ENCODE results near the gene YY1.
"Not testable (repeated sequence)": the region's sequence is repeated elsewhere in the genome, so short reads cannot be mapped to it uniquely, and the experiment has no call there.

Gene YY1

GRCh38 chr14:100246809-100247428 lies 8.0 kb downstream of the YY1 start:
- DNase-seq, result peak; percentile 43

GRCh38 chr14:100250732-100251465 lies 12.0 kb downstream of the YY1 start:
- no peak for DNase-seq

DNA sequence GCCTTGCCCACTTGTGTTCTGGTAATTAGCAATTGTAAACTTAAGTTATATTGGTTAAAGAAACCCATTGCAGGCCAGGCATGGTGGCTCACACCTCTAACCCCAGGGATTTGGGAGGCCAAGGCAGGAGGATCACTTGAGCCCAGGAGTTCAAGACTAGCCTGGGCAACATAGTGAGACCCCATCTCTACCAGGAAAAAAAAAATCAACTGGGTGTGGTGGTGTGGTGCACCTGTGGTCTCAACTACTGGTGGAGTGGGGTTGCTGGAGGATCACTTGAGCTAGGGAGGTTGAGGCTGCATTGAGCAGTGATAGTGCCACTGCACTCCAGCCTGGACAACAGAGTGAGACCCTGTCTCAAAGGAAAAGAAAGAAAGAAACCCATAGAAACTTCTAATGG lies 13.7 kb downstream of the YY1 start:
- DNase-seq, result no peak

GRCh38 chr14:100256339-100256895 lies 17.5 kb downstream of the YY1 start:
- DNase-seq, result no peak

DNA sequence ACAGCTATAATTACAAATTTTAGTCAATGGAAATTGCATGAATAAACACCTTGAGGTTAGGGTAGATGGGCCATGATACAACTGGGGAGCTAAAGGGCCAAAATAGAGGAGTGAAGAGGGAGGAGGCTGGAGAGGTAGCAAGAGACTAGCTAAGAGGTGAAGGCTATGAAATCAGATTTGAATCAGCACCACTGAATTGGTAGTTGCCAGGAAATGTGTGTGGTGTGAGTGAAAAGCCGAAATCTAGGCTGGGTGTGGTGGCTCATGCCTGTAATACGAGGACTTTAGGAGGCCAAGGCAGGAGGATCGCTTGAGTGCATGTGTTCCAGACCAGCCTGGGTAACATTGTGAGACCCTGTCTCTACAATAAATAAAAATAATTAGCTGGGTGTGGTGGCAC lies 22.7 kb downstream of the YY1 start:
- DNase-seq, result no peak

DNA sequence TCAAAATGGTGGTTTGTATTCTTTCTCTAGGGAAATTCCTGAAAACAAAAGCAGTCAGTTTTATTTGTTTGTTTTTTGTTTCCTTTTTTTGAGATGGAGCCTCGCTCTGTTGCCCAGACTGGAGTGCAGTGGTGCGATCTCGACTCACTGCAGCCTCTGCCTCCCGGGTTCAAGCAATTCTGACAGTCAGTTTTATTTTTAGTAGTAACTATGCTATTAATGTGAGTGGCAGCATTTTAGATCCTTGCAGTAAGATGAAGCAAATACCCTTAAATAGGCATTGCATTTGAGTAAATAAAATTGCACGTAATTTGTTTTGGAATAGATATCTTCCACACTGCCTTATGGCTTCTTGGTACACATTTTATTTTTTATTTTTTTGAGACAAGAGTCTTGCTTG lies 23.6 kb downstream of the YY1 start:
- no peak for DNase-seq

- no peak for DNase-seq
These were observed 24.2 kb downstream of the YY1 start for GRCh38 chr14:100263141-100263540.

- no peak for DNase-seq
These were observed 29.0 kb downstream of the YY1 start for GRCh38 chr14:100267990-100268389.

DNA sequence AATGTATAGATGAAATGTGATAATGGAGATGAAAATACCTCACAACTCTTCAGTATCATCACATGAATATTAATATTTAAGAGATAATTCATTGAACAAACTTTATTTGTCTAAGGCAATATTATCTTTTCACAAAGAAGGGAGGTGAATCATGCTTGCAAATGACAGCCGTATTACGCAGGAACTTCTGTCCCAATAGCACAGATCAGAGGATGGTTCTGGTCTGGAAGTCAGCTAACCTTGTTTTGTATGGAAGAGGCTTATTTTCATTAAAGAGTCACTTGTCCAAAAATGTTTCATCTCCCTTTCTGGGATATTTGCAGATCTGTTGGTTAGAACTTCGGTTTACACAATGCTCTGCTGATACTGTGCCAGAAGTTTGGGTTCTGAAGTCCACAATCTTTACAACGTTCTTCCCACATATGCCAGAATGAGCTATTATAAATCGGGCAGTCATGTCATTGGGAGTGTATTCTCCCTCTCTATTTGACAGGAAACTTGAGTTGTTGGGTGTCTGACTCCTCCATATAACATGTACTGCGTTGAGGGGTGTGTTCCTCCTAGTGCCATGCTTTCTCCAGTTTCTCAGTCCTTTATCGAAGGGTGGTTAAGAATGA lies 29.8 kb downstream of the YY1 start:
- no peak for DNase-seq

DNA sequence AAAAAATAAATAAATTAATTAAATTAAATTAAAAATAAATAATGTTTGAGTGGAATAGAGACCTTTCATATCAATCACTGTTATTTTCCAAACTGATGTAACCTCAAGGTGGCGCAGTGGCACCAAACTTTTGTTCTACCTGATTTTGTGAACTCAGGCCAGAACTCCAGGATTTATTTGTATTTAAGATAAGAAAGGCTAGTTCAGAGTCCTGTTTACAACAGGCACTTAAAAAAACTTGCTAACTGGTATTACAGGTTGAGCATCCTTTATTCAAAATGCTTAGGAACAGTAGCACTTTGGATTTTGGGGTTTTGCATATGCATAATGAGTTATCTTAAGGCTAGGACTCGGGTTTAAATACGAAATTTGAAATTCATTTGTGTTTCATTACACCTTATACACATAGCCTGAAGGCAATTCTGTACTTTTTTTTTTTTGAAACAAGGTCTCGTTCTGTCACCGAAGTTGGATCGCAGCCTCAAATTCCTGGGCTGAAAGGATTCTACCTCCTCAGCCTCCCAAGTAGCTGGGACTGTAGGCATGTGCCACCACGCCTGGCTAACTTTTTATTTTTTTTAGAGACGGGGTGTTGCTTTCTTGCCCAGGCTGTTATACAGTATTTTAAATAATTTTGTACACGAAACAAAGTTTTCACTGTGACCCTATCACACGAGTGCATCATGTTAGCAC lies 32.4 kb downstream of the YY1 start:
- DNase-seq, result no peak

- no peak for DNase-seq
These were observed 35.3 kb downstream of the YY1 start for GRCh38 chr14:100274250-100274649.

DNA sequence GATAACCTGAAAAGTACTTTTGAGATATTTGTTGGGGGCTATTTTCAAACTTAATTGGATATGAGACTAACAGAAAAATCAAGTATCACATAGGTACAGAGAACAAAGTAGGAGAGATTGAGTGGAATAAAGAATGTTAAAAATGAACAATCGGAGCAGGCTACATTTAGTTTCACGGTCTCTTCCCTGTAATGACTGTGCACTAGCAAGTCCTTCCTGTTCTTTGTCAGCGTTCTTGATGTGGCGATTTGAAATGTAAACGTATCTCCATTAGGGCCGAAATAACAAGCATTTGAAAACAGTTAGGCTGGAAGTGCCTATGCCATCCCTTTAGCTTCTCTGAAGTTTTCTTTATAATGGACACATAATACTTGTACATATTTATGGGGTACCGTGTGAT lies 36.3 kb downstream of the YY1 start:
- DNase-seq, result no peak

DNA sequence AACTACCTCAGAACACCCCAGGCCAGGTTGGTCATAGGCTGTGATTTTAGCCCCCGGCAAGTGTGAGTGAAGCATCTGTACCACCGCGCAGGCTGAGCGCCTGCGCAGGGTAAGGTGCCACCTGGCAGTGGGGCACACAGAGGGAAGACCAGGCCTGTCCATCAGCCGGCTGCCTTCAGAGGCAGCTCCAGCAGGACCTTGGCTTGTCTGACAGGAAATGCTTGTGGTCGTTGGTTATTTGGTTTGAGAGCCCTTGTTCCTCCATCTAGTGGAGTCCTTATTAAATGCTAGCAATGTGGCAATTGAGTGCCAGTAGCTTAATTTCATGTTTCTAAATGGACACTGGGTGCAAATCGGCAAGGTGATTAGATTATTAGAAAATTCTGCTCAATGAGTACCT lies 39.8 kb downstream of the YY1 start:
- no peak for DNase-seq

DNA sequence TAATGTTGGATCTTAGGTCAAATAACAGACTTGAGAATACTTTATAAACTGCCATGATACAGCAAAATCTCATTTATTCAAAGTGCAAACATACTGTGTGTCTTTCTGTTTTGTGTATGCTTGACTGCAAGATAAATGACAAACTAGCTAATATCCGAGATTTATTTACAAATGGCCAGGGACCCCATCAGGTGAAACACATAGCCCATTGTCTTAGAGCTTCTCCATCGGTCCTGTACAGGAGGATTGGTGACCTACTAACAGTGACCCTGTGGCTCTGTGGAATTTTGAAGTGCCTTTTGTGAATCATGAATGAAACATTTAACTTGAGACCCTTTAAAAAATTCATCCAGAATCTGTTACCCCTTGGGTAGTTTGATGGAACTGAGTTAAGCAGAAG lies 40.2 kb downstream of the YY1 start:
- no peak for DNase-seq

GRCh38 chr14:100279563-100279962 lies 40.6 kb downstream of the YY1 start:
- no peak for DNase-seq

DNA sequence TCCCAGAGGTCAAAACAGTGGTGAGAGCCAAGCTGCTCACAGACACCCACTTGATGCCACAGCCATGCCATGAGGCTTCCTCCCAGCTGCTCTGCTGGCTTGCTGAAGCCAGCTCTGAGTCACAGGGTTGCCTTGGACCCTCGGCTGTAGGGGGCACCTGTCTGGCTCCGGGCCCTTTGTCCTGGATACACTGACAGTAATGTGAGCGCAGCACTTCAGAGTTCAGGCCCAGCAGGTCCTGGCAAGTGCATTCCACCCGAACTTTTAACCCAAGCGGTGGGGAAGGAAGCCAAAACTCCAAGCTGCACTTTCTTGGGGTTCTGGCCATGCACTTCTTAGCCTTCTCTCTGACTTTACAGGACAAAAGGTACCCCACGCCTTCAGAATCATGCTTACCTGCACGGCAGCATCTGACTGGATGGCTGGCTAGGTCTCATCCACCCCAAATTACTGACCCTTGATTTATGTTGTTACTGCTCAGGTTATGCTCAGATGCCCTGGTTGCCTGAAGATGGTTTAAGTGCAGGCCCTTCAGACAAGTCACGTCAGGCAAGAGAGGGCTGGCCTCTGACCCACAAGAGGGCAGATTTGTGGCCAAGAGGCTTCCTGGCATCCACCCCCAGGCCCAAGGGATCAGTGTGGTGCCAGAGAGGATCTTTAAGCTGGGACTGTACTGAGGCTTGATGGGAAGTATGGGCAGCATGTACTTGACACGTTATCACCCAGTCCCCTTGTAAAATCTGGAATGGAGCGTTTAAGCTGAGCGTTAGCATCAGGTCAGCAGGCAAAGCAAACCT lies 42.5 kb downstream of the YY1 start:
- DNase-seq, result no peak

GRCh38 chr14:100282083-100282350 lies 43.1 kb downstream of the YY1 start:
- DNase-seq, result no peak

DNA sequence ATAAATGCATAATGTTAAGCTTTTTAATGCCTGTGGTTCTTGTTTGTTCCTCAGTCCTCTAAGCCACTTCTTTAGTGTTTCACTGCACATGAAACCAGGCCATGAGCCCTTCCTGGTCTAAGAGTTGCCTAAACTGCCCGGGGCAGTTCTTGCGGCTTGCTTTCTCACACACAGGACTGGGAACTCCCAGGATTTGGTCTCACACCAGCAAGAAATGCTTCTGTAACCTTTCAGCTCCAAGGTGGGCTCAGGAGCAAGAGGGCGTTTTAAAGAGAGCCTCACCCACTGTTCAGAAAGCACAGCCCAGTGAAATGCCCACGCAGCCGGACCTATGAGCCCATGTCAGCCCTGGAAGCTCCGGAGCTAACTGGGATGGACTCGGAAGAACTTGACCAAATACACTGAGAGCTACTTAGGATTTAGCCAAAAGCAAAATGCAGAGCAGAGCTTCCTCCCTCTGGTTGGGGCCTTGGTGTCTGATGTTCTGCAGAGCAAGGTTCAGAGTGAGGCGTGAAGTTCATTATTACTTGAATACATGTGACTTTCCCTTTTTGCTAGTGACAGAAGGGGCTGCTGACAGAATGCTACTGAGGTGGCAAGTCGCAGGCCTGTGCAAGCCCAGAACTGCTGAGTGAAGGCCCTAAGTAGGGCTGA lies 43.9 kb downstream of the YY1 start:
- DNase-seq, result no peak

GRCh38 chr14:100283436-100283835 lies 44.5 kb downstream of the YY1 start:
- not testable (repeated sequence) for DNase-seq

DNA sequence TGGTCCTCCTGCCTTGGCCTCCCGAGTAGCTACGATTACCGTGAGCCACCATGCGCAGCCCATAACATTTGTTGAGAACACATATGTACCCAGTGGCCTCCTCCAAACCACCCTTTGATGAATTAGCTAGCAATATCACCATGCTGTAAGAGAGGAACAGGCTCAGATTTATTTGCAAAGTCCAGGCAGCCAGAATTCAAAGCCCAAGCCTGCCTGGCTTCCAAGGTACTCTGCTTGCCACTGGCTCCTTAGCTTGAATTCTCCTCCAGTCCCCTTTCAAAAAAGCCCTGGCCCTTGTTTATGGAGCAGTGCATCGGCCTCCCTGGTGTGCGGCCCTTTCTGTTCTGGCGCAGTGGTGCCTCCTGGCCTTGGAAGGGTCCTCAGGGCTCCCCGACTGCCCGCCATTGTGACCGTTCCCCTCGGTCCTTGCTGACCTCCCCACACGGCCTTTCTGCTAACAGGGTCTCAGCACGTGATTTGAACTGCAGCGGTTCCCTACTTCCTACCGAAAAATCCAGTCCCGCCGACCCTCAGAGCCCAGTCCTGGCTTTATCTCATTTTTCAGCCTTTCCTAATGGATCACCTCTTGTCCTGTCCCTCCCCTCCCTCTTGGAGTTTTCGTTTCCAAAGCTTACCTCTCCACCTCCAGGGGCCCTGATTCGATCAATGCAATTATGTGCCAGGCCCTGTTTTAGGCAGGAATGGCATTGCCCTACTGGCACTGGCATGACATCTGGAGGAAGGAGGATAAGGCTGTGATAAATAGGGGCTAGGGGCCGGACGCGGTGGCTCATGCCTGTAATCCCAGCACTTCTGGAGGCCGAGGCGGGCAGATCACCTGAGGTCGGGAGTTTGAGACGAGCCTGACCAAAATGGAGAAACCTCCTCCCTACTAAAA lies 45.3 kb downstream of the YY1 start:
- no peak for DNase-seq

Measured in NCI-H748 treated with DMSO at 0.1 percent for 48 hours (cell line).